ENCODE results near the gene RPL36. TPM values are rescaled to one million over a fixed set of nuclear protein-coding genes. Genes with fewer than 3 reads are reported as not detected.
A peak's percentile ranks its signal among the peaks of the same experiment; 100 is the strongest.

Gene RPL36
- total and polyA plus RNA-seq, 9 of the 15 experiments (the other 6 are each of a cell fraction or from before 2014, with no cell fraction given): 350 to 3,412 (median 1,507) TPM

GRCh38 chr19:5719961-5720790 lies 30.1 kb downstream of the RPL36 start, which contains the start of the genes CATSPERD and LONP1 (continued):
- TF ChIP-seq CHD7 (IDR thresholded peaks at IDR 0.05; ENCODE audit: low read depth, low read length) (no peak), GABPB1 (CRISPR knock-in tag; IDR thresholded peaks at IDR 0.05) (peak; percentile 99), ARNT (IDR thresholded peaks at IDR 0.05) (no peak), HES1 (IDR thresholded peaks at IDR 0.05; ENCODE audit: low read depth) (peak; percentile 100), HEY1 (CRISPR knock-in tag; IDR thresholded peaks at IDR 0.05; ENCODE audit: borderline replicate concordance) (peak; percentile 77; the same call in 1 of the 2 replicates), ZSCAN29 (IDR thresholded peaks at IDR 0.05) (no peak), CBX5 (IDR thresholded peaks at IDR 0.05; ENCODE audit: borderline replicate concordance, low read depth) (no peak), RFX1 (IDR thresholded peaks at IDR 0.05) (no peak), FOXJ2 (tag; IDR thresholded peaks at IDR 0.05) (peak; percentile 40), ZNF75A (CRISPR knock-in tag; IDR thresholded peaks at IDR 0.05) (no peak), NFXL1 (CRISPR knock-in tag; IDR thresholded peaks at IDR 0.05) (no peak), TBP (optimal IDR thresholded peaks at IDR 0.05; ENCODE audit: low read depth, low read length) (peak; percentile 93), SETDB1 (IDR thresholded peaks at IDR 0.05; ENCODE audit: low read length) (no peak), ZNF121 (CRISPR knock-in tag; conservative IDR thresholded peaks at IDR 0.05) (no peak), ZNF174 (CRISPR knock-in tag; IDR thresholded peaks at IDR 0.05) (no peak), ZC3H4 (CRISPR knock-in tag; IDR thresholded peaks at IDR 0.05; ENCODE audit: borderline replicate concordance) (no peak)
- TF ChIP-seq, protein P1, sequence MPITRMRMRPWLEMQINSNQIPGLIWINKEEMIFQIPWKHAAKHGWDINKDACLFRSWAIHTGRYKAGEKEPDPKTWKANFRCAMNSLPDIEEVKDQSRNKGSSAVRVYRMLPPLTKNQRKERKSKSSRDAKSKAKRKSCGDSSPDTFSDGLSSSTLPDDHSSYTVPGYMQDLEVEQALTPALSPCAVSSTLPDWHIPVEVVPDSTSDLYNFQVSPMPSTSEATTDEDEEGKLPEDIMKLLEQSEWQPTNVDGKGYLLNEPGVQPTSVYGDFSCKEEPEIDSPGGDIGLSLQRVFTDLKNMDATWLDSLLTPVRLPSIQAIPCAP (CRISPR knock-in tag; IDR thresholded peaks at IDR 0.05; ENCODE audit: borderline replicate concordance): no peak

All from K562 (cell line).